Endothelial cell of umbilical vein (primary cell): ENCODE data around the gene CNOT11. TPM values are rescaled to one million over a fixed set of nuclear protein-coding genes. Genes with fewer than 3 reads are reported as not detected.
"Not testable (repeated sequence)": the region's sequence is repeated elsewhere in the genome, so short reads cannot be mapped to it uniquely, and the experiment has no call there.

Experiments
- BruUV-seq: library from RNA; stranded (reverse); fragments of 400-500 nt; replicated peaks from 2 replicates; lab custom pipeline; 2021; lab: Mats Ljungman, UMichigan
- CTCF ChIA-PET: fragments of 300-600, 350-600 bp; sonication (Branson Sonifier 250); formaldehyde crosslinking; loops from one replicate; lab custom pipeline; 2021; ENCODE audit warnings: antibody characterized with exemption, inconsistent platforms; lab: Charles Lee
- POLR2A ChIA-PET: fragments of 300-600, 350-600 bp; sonication (Branson Sonifier 250); formaldehyde crosslinking; loops from one replicate; lab custom pipeline; 2021; ENCODE audit warnings: antibody characterized with exemption, inconsistent platforms; lab: Charles Lee
- DNase-seq: peaks from one replicate; pipeline ENCODE4 v3.0.0-alpha.2; 2011; ENCODE audit warnings: low read depth, low spot score
- FAIRE-seq: peaks from 2 replicates; lab custom pipeline; 2011; peaks lifted over from hg19 to GRCh38; lab: Jason Lieb, UNC
- H2AFZ ChIP-seq: 2 replicates; pipeline ENCODE4 v1.6.0; 2012; ENCODE audit warnings: low read depth, low read length, control low read depth, inconsistent platforms
- H3K27ac ChIP-seq: 2 replicates; pipeline ENCODE4 v1.5.1; 2011; ENCODE audit warnings: low read depth, mild to moderate bottlenecking, control low read depth, low read length, moderate library complexity; ENCODE audit not compliant: insufficient read depth
- H3K27me3 ChIP-seq, 2 experiments: 2 replicates each; pipeline versions ENCODE4 v1.6.0 to v1.6.1; 2011; ENCODE audit warnings: low read length in 2 of 2, mixed read lengths in 1 of 2; ENCODE audit not compliant: control insufficient read depth in 2 of 2, insufficient read depth in 2 of 2
- H3K36me3 ChIP-seq, 2 experiments: 2 replicates in 1 of 2; 3 replicates in 1 of 2; pipeline ENCODE4 v1.5.1; 2011; ENCODE audit warnings: low read length in 2 of 2, mild to moderate bottlenecking in 1 of 2, moderate library complexity in 1 of 2; ENCODE audit not compliant: control insufficient read depth in 2 of 2, insufficient read depth in 2 of 2; ENCODE audit errors: extremely low read depth in 1 of 2
- H3K4me1 ChIP-seq: 3 replicates; pipeline ENCODE4 v1.5.1; 2011; ENCODE audit warnings: mild to moderate bottlenecking, low read length; ENCODE audit not compliant: control insufficient read depth, insufficient read depth; ENCODE audit errors: extremely low read depth
- H3K4me2 ChIP-seq: 2 replicates; pipeline ENCODE4 v1.6.1; 2011; ENCODE audit warnings: low read length, control low read depth, mixed read lengths; ENCODE audit not compliant: insufficient read depth
- H3K4me3 ChIP-seq, 3 experiments: fragments of 200-600 bp in 1 of 3; sonication (generic), shearing (Covaris generic) in 1 of 3; replicated peaks in 1 of 3; 2 replicates each; pipeline ENCODE4 v1.5.1; 2011 to 2016; ENCODE audit warnings: control low read depth in 3 of 3, low read length in 3 of 3, mild to moderate bottlenecking in 2 of 3, inconsistent platforms in 1 of 3, low read depth in 1 of 3, moderate library complexity in 1 of 3; ENCODE audit not compliant: insufficient read depth in 1 of 3
- H3K79me2 ChIP-seq: 2 replicates; pipeline ENCODE4 v1.6.0; 2012; ENCODE audit warnings: low read length, inconsistent platforms; ENCODE audit not compliant: control insufficient read depth, insufficient read depth
- H3K9ac ChIP-seq: replicated peaks from 2 replicates; pipeline ENCODE3; 2011; ENCODE audit warnings: low read length, control low read depth; ENCODE audit not compliant: insufficient read depth; ENCODE audit errors: extremely low read depth
- H3K9me1 ChIP-seq: replicated peaks from 3 replicates; pipeline ENCODE4 v1.6.0; 2011; ENCODE audit warnings: mild to moderate bottlenecking, low read length; ENCODE audit not compliant: control insufficient read depth, insufficient read depth; ENCODE audit errors: extremely low read depth
- H3K9me3 ChIP-seq: replicated peaks from 2 replicates; pipeline ENCODE4 v1.5.1; 2012; ENCODE audit warnings: low read length, inconsistent platforms; ENCODE audit not compliant: control insufficient read depth, insufficient read depth
- H4K20me1 ChIP-seq: replicated peaks from 2 replicates; pipeline ENCODE3; 2011; ENCODE audit warnings: mild to moderate bottlenecking, low read length; ENCODE audit not compliant: control insufficient read depth, insufficient read depth; ENCODE audit errors: extremely low read depth
- CTCF ChIP-seq, 2 donors: IDR thresholded peaks; 1 replicate in 1 of 2; 2 replicates in 1 of 2; pipeline ENCODE4 v1.5.1; 2011; ENCODE audit warnings: low read length in 2 of 2, mild to moderate bottlenecking in 2 of 2, moderate library complexity in 2 of 2, control low read depth in 1 of 2, inconsistent platforms in 1 of 2, low read depth in 1 of 2; ENCODE audit not compliant: insufficient read depth in 1 of 2; ENCODE audit errors: extremely low read depth in 1 of 2
- EZH2 ChIP-seq: IDR thresholded peaks from 2 replicates; pipeline ENCODE4 v1.6.1; 2012; ENCODE audit warnings: borderline replicate concordance, low read depth, mild to moderate bottlenecking, moderate library complexity, low read length, inconsistent platforms; ENCODE audit not compliant: severe bottlenecking
- FOS ChIP-seq: IDR thresholded peaks from 2 replicates; pipeline ENCODE4 v1.6.1; 2011; ENCODE audit warnings: mild to moderate bottlenecking, low read length, moderate library complexity, borderline replicate concordance; ENCODE audit not compliant: insufficient read depth
- GATA2 ChIP-seq: IDR thresholded peaks from 2 replicates; pipeline ENCODE4 v1.7.0; 2011; ENCODE audit warnings: low read depth, mild to moderate bottlenecking, moderate library complexity, mixed read lengths, low read length; ENCODE audit not compliant: insufficient read length, insufficient read depth
- JUN ChIP-seq: IDR thresholded peaks from 2 replicates; pipeline ENCODE4 v1.6.1; 2011; ENCODE audit warnings: borderline replicate concordance, low read depth; ENCODE audit not compliant: insufficient read length, insufficient read depth
- MAX ChIP-seq: IDR thresholded peaks from 2 replicates; pipeline ENCODE4 v1.6.1; 2011; ENCODE audit not compliant: insufficient read depth, insufficient read length
- MYC ChIP-seq: IDR thresholded peaks from one replicate; pipeline ENCODE4 v1.6.1; 2011; ENCODE audit warnings: mild to moderate bottlenecking, low read depth, low read length
- POLR2A ChIP-seq: IDR thresholded peaks from 2 replicates; pipeline ENCODE4 v1.6.1; 2012; ENCODE audit warnings: low read depth, mild to moderate bottlenecking, control low read depth, low read length
- POLR2AphosphoS5 ChIP-seq: IDR thresholded peaks from 2 replicates; pipeline ENCODE4 v1.6.1; 2012; ENCODE audit warnings: low read depth, mild to moderate bottlenecking, control low read depth, low read length, moderate library complexity; ENCODE audit not compliant: insufficient read depth
- dilution Hi-C: fragments of 300-500 bp; cut with MboI; formaldehyde crosslinking; loops from one replicate; pipeline ENCODE4 v1.15.0; 2019; ENCODE audit warnings: low sequenced_read_pairs; ENCODE audit not compliant: extremely low pct_ligation_motif_present
- intact Hi-C: fragments of 100-400 bp; cut with micrococcal nuclease; formaldehyde crosslinking; loops from one replicate; pipeline ENCODE4 v1.10.0; 2022
- polyA plus RNA-seq, 4 experiments: library from polyadenylated mRNA; depleted of rRNA in 3 of 4; stranded (reverse) in 3 of 4; unstranded in 1 of 4; fragments of >200 nt; gene quantifications; 2 replicates each; pipeline versions ENCODE4 v1.2.1 to v1.2.3, GENCODE V29; 2011 to 2012; ENCODE audit warnings: missing spikeins in 1 of 4
- total RNA-seq: library from RNA; stranded (reverse); gene quantifications from 2 replicates; pipeline ENCODE4 v1.2.3, GENCODE V29; 2021

Gene CNOT11
- total and polyA plus RNA-seq, 2 donors (not counting 3 experiments of a cell fraction or from before 2014, with no cell fraction given): 40.5 to 44.3 TPM

- BruUV-seq: no TSS peak
- Histone ChIP-seq H2AFZ (no peak overlapping the region), H4K20me1 (no peaks in the 10 kb centered on the region), H3K4me2 (no peak overlapping the region), H3K27me3 (no peaks in the 10 kb centered on the region), H3K79me2 (peaks cover 19% of the 10 kb centered on the region), H3K9me1 (no peaks in the 10 kb centered on the region), H3K9ac (no peak overlapping the region), H3K36me3 (no peaks in the 10 kb centered on the region), H3K9me3 (no peaks in the 10 kb centered on the region), H3K4me1 (peaks cover 18% of the 10 kb centered on the region), H3K27ac (no peak overlapping the region), H3K4me3 (no peak overlapping the region)
- FAIRE-seq: no peak
- dilution Hi-C loops (no loop called here), intact Hi-C loops (loop anchor here (5.0 to 10.0 kb wide), 3 partner anchors 137 to 735 kb away; partner anchors contain the start of gene CREG2)
- no peak for TF ChIP-seq POLR2AphosphoS5
- TF ChIP-seq GATA2: no peak
- no peak for TF ChIP-seq POLR2A
- TF ChIP-seq MAX: no peak
- TF ChIP-seq JUN: no peak
- no peak for TF ChIP-seq FOS
- TF ChIP-seq CTCF (IDR thresholded peaks at IDR 0.05; ENCODE audit: extremely low read depth in 1 of 2, insufficient read depth in 1 of 2, low read depth in 1 of 2, low read length in 2 of 2): no peak
- no peak for TF ChIP-seq EZH2
- no peak for TF ChIP-seq MYC
- DNase-seq: no peak
- ChIA-PET POLR2A (no interaction called here), CTCF (interaction anchor here (0.9 to 1.7 kb wide), 4 partner anchors 9 to 93 kb away, joined by 3 to 9 read pairs (median 4); partner anchors contain the start of gene RNF149)
Measured at GRCh38 chr2:101249826-101250225, 2.9 kb upstream of the CNOT11 start.

GRCh38 chr2:101251246-101251781 is 1.4 kb upstream of the CNOT11 start:
- Histone ChIP-seq H3K79me2 (peaks cover 30% of the 10 kb centered on the region), H3K4me1 (peaks cover 18% of the 10 kb centered on the region)
- H3K36me3 ChIP-seq, H3K27ac ChIP-seq, FAIRE-seq, BruUV-seq, H2AFZ ChIP-seq, DNase-seq, H3K9me3 ChIP-seq, H3K9ac ChIP-seq, H3K4me3 ChIP-seq, H3K9me1 ChIP-seq, dilution Hi-C loops, H3K4me2 ChIP-seq, H4K20me1 ChIP-seq, H3K27me3 ChIP-seq, POLR2A ChIA-PET: not testable (repeated sequence)
- intact Hi-C loops: loop anchor here (5.0 kb wide), 2 partner anchors 136 to 239 kb away; partner anchors contain the start of gene CREG2
- CTCF ChIA-PET: interaction anchor here (0.9 to 2.4 kb wide), 3 partner anchors 11 to 580 kb away, joined by 3 to 20 read pairs (median 3); no protein-coding TSS in a partner anchor
